HCT116 (cell line): ENCODE results near the gene SIK3. TPM values are rescaled to one million over a fixed set of nuclear protein-coding genes. Genes with fewer than 3 reads are reported as not detected.

Experiments
- ATAC-seq: fragments of 200-7000 bp; cut with Tn5 transposase; 2 replicates; pipeline ENCODE4 v1.9.1; 2020; ENCODE audit warnings: mild to moderate bottlenecking, moderate library complexity
- BruUV-seq: library from RNA; stranded (reverse); fragments of 400-500 nt; replicated peaks from 2 replicates; lab custom pipeline; 2021; lab: Mats Ljungman, UMichigan
- CTCF ChIA-PET: fragments of 300-600 bp; sonication (Branson Sonifier 250); formaldehyde crosslinking; loops from one replicate; lab custom pipeline; 2021; ENCODE audit warnings: antibody characterized with exemption; lab: Charles Lee
- POLR2A ChIA-PET: fragments of 300-600, 350-600 bp; sonication (Branson Sonifier 250); formaldehyde crosslinking; loops from one replicate; lab custom pipeline; 2021; ENCODE audit warnings: antibody characterized with exemption; lab: Charles Lee
- RAD21 ChIA-PET, 2 experiments: fragments of 300-600 bp; sonication (Branson Sonifier 250); formaldehyde crosslinking; loops; one replicate each; lab custom pipeline; 2023; ENCODE audit warnings: low total read pairs in 2 of 2; ENCODE audit not compliant: uncharacterized antibody in 2 of 2, unreplicated experiment in 2 of 2, low non-redundant PET in 1 of 2; lab: Charles Lee
- DNase-seq: peaks from one replicate; pipeline ENCODE4 v3.0.0-alpha.2; 2010; ENCODE audit warnings: low read depth, low spot score
- H2AFZ ChIP-seq: fragments of 200-600 bp; shearing (Covaris generic), sonication (generic); 2 replicates; pipeline ENCODE4 v1.6.1; 2017; ENCODE audit warnings: low read depth, mixed run types, mixed read lengths, antibody characterized with exemption, low read length; ENCODE audit not compliant: poor library complexity, severe bottlenecking
- H3K27ac ChIP-seq: 2 replicates; pipeline ENCODE4 v1.5.1; 2012; ENCODE audit warnings: low read depth, low read length
- H3K27me3 ChIP-seq: fragments of 200-600 bp; sonication (generic); 2 replicates; pipeline ENCODE4 v1.6.1; 2016; ENCODE audit warnings: mixed run types, low read length, mixed read lengths; ENCODE audit not compliant: insufficient read depth
- H3K36me3 ChIP-seq, 2 experiments: fragments of 200-500 bp in 1 of 2; fragments of 200-600 bp in 1 of 2; sonication (Bioruptor generic) in 1 of 2; sonication (generic) in 1 of 2; 2 replicates each; pipeline versions ENCODE4 v1.5.1 to v1.6.1; 2014 to 2016; ENCODE audit warnings: low read length in 2 of 2, inconsistent platforms in 1 of 2, mixed read lengths in 1 of 2, mixed run types in 1 of 2; ENCODE audit not compliant: insufficient read depth in 2 of 2, control insufficient read depth in 1 of 2
- H3K4me1 ChIP-seq, 2 experiments: fragments of 200-600 bp in 1 of 2; sonication (generic) in 1 of 2; 2 replicates each; pipeline versions ENCODE4 v1.5.1 to v1.6.1; 2012 to 2017; ENCODE audit warnings: low read length in 2 of 2, inconsistent platforms in 1 of 2, mild to moderate bottlenecking in 1 of 2, mixed read lengths in 1 of 2, mixed run types in 1 of 2, moderate library complexity in 1 of 2; ENCODE audit not compliant: insufficient read depth in 2 of 2, control insufficient read depth in 1 of 2
- H3K4me2 ChIP-seq: fragments of 200-600 bp; sonication (generic); 2 replicates; pipeline ENCODE4 v1.6.1; 2017; ENCODE audit warnings: mixed run types, low read length, mixed read lengths
- H3K4me3 ChIP-seq, 2 experiments: fragments of 200-600 bp in 1 of 2; sonication (generic) in 1 of 2; replicated peaks in 1 of 2; 2 replicates each; pipeline ENCODE4 v1.5.1; 2011 to 2016; ENCODE audit warnings: low read length in 2 of 2, control low read depth in 1 of 2, low read depth in 1 of 2, mild to moderate bottlenecking in 1 of 2, mixed read lengths in 1 of 2, mixed run types in 1 of 2
- H3K79me2 ChIP-seq: fragments of 200-600 bp; sonication (generic); 2 replicates; pipeline ENCODE4 v1.6.1; 2017; ENCODE audit warnings: mild to moderate bottlenecking, mixed run types, low read length, moderate library complexity, mixed read lengths; ENCODE audit not compliant: insufficient read depth
- H3K9ac ChIP-seq: fragments of 200-600 bp; sonication (generic); 2 replicates; pipeline ENCODE4 v1.6.1; 2016; ENCODE audit warnings: low read length, mixed read lengths
- H3K9me2 ChIP-seq: fragments of 200-600 bp; sonication (generic), shearing (Covaris generic); 2 replicates; pipeline ENCODE4 v1.6.1; 2017; ENCODE audit warnings: mixed run types, mild to moderate bottlenecking, moderate library complexity; ENCODE audit not compliant: insufficient read depth
- H3K9me3 ChIP-seq, 2 experiments: fragments of 200-500 bp in 1 of 2; fragments of 200-600 bp in 1 of 2; sonication (Bioruptor generic) in 1 of 2; sonication (generic) in 1 of 2; 2 replicates each; pipeline ENCODE4 v1.6.1; 2014 to 2017; ENCODE audit warnings: low read length in 2 of 2, mixed read lengths in 2 of 2, inconsistent platforms in 1 of 2, low read depth in 1 of 2, mild to moderate bottlenecking in 1 of 2, mixed run types in 1 of 2, moderate library complexity in 1 of 2; ENCODE audit not compliant: control insufficient read depth in 1 of 2, insufficient read depth in 1 of 2
- H4K20me1 ChIP-seq: fragments of 200-600 bp; sonication (generic), shearing (Covaris generic); 2 replicates; pipeline ENCODE4 v1.6.1; 2017; ENCODE audit warnings: mixed run types, mild to moderate bottlenecking, moderate library complexity; ENCODE audit not compliant: insufficient read depth
- CBX3 ChIP-seq: IDR thresholded peaks from 2 replicates; pipeline ENCODE4 v1.6.1; 2012; ENCODE audit warnings: low read depth
- CEBPB ChIP-seq: IDR thresholded peaks from 2 replicates; pipeline ENCODE4 v1.6.1; 2012; ENCODE audit warnings: low read depth
- EGR1 ChIP-seq: IDR thresholded peaks from 2 replicates; pipeline ENCODE4 v1.6.1; 2012; ENCODE audit warnings: low read depth
- ELF1 ChIP-seq: IDR thresholded peaks from 2 replicates; pipeline ENCODE4 v1.6.1; 2012; ENCODE audit warnings: low read depth, borderline replicate concordance
- EZH2 ChIP-seq: fragments of 200-600 bp; sonication (generic); IDR thresholded peaks from 2 replicates; pipeline ENCODE4 v1.6.1; 2017; ENCODE audit warnings: antibody characterized with exemption, mixed run types
- EZH2phosphoT487 ChIP-seq: fragments of 200-600 bp; IDR thresholded peaks from 2 replicates; pipeline ENCODE4 v1.6.1; 2018; ENCODE audit warnings: antibody characterized with exemption, borderline replicate concordance
- FOSL1 ChIP-seq: IDR thresholded peaks from 2 replicates; pipeline ENCODE4 v1.6.1; 2012; ENCODE audit warnings: low read depth
- JUND ChIP-seq: IDR thresholded peaks from 2 replicates; pipeline ENCODE4 v1.6.1; 2012
- POLR2A ChIP-seq: IDR thresholded peaks from 2 replicates; pipeline ENCODE4 v1.7.0; 2011; ENCODE audit warnings: borderline replicate concordance; ENCODE audit not compliant: insufficient read depth, insufficient read length; ENCODE audit errors: extremely low read depth
- RAD21 ChIP-seq: IDR thresholded peaks from 2 replicates; pipeline ENCODE4 v1.6.1; 2012; ENCODE audit warnings: low read depth, mild to moderate bottlenecking
- SIN3A ChIP-seq: IDR thresholded peaks from 2 replicates; pipeline ENCODE4 v1.6.1; 2012; ENCODE audit warnings: low read depth
- SP1 ChIP-seq: IDR thresholded peaks from 2 replicates; pipeline ENCODE4 v1.6.1; 2012; ENCODE audit warnings: low read depth
- SRF ChIP-seq: IDR thresholded peaks from 2 replicates; pipeline ENCODE4 v1.6.1; 2012; ENCODE audit warnings: low read depth
- intact Hi-C: fragments of 100-400 bp; cut with micrococcal nuclease; formaldehyde crosslinking; loops from 2 replicates; pipeline ENCODE4 v1.10.0; 2022
- total RNA-seq: library from RNA; stranded (reverse); gene quantifications from one replicate; pipeline ENCODE4 v1.2.1, GENCODE V29; 2021; ENCODE audit not compliant: unreplicated experiment
- TF ChIP-seq, protein P1 (sequence below): IDR thresholded peaks from 2 replicates; pipeline ENCODE4 v1.6.1; 2012
- TF ChIP-seq, protein P2 (sequence below): IDR thresholded peaks from 2 replicates; pipeline ENCODE4 v1.6.1; 2011; ENCODE audit warnings: mild to moderate bottlenecking, low read length, moderate library complexity; ENCODE audit not compliant: insufficient replicate concordance; ENCODE audit errors: extremely low read depth
- TF ChIP-seq, protein P3 (sequence below): IDR thresholded peaks from 2 replicates; pipeline ENCODE4 v1.6.1; 2012

SIK3 gene
- total RNA-seq, 1 experiment from 2014 or later: 21.0 TPM

DNA sequence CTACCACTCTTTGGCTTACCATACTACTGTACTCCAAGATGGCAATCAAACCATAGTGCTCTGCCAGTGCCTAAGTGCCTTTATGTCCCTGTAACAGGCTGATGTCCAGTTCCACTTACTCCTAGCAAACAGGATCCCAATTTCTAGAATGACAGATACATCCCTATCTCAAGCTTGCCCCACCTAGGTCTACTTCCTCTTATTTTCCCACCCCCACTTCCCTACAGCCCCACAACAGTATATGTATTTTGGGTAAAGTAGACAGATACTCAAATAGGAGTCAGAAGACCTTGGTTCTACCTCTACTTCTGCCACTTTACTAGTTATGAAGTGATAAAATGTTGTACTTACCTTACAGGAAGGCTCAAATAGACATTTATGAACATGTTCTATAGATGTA, 24.1 kb downstream of the SIK3 start:
- H4K20me1 ChIP-seq: peaks cover 69% of the 10 kb centered on the region

DNA sequence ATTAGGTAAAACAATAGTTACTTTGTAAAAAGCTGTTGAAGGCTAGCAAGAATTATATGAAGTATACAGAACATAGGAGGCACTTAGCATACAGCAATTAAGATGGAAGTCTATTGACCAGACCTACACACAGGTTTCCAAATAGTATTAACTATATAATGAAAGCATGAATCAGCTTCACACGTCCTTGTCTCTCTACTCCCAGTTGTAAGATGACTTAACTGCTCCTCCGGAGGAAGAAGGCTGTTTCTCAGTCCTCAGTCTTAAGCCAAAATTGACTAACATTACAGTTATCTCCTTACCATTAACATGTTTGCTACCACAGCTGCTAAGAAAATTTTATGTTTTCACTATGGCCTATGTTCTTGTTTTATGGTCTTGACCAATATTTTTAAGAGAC, 24.7 kb downstream of the SIK3 start:
- Histone ChIP-seq H3K79me2 (peaks cover 56% of the 10 kb centered on the region), H3K9me3 (no peaks in the 10 kb centered on the region), H4K20me1 (peaks cover 65% of the 10 kb centered on the region), H3K9me2 (no peaks in the 10 kb centered on the region), H3K4me1 (peaks cover 28 to 40% of the 10 kb centered on the region in 2 experiments), H3K9ac (no peak overlapping the region), H3K27ac (no peak overlapping the region), H3K27me3 (peaks cover 9% of the 10 kb centered on the region; the same call in 1 of the 2 replicates), H3K4me2 (peak overlapping the region; percentile 67), H3K4me3 (no peak overlapping the region), H2AFZ (no peak overlapping the region), H3K36me3 (no peaks in the 10 kb centered on the region)
- ChIA-PET CTCF (no interaction called here), RAD21 (no interaction called here), POLR2A (no interaction called here)
- ATAC-seq (no peak), DNase-seq (no peak)
- TF ChIP-seq CEBPB (no peak), RAD21 (no peak), EZH2 (no peak), CBX3 (no peak), ELF1 (no peak), POLR2A (no peak), SIN3A (no peak), JUND (no peak), EZH2phosphoT487 (no peak), SP1 (no peak)
- TF ChIP-seq, protein P1, sequence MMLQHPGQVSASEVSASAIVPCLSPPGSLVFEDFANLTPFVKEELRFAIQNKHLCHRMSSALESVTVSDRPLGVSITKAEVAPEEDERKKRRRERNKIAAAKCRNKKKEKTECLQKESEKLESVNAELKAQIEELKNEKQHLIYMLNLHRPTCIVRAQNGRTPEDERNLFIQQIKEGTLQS: no peak
- TF ChIP-seq, protein P2, sequence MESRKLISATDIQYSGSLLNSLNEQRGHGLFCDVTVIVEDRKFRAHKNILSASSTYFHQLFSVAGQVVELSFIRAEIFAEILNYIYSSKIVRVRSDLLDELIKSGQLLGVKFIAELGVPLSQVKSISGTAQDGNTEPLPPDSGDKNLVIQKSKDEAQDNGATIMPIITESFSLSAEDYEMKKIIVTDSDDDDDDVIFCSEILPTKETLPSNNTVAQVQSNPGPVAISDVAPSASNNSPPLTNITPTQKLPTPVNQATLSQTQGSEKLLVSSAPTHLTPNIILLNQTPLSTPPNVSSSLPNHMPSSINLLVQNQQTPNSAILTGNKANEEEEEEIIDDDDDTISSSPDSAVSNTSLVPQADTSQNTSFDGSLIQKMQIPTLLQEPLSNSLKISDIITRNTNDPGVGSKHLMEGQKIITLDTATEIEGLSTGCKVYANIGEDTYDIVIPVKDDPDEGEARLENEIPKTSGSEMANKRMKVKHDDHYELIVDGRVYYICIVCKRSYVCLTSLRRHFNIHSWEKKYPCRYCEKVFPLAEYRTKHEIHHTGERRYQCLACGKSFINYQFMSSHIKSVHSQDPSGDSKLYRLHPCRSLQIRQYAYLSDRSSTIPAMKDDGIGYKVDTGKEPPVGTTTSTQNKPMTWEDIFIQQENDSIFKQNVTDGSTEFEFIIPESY: no peak
- TF ChIP-seq, protein P3, sequence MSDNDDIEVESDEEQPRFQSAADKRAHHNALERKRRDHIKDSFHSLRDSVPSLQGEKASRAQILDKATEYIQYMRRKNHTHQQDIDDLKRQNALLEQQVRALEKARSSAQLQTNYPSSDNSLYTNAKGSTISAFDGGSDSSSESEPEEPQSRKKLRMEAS: no peak
- BruUV-seq: no TSS peak
- intact Hi-C loops: no loop called here

More for the DNA sequence above, 24.1 kb downstream of the SIK3 start:
- no peak for ATAC-seq
- no peaks in the 10 kb centered on the region for H3K36me3 ChIP-seq
- 0 out of 2 replicates have a peak overlapping the region, but pooled peaks have one; percentile 1 for H3K4me2 ChIP-seq
- H3K4me3 ChIP-seq: no peak overlapping the region
- H3K4me1 ChIP-seq: peaks cover 28 to 46% of the 10 kb centered on the region in 2 experiments
- ChIA-PET POLR2A (no interaction called here), RAD21 (no interaction called here), CTCF (no interaction called here)
- no peak overlapping the region for H3K27ac ChIP-seq
- H3K9me3 ChIP-seq: no peaks in the 10 kb centered on the region
- TF ChIP-seq SRF: no peak
- TF ChIP-seq EGR1: no peak
- no peak for TF ChIP-seq CEBPB
- no peak for TF ChIP-seq POLR2A
- no peak for TF ChIP-seq EZH2phosphoT487
- no peak for TF ChIP-seq JUND
- TF ChIP-seq, protein P1: no peak
- no peak for TF ChIP-seq FOSL1
- no peak for TF ChIP-seq EZH2
- intact Hi-C loops: no loop called here
- no peak for DNase-seq
- no peak overlapping the region for H2AFZ ChIP-seq
- no peak overlapping the region for H3K9ac ChIP-seq
- BruUV-seq: no TSS peak
- no peaks in the 10 kb centered on the region for H3K9me2 ChIP-seq
- peaks cover 9% of the 10 kb centered on the region; the same call in 1 of the 2 replicates for H3K27me3 ChIP-seq
- peaks cover 56% of the 10 kb centered on the region for H3K79me2 ChIP-seq
